HFFc6 (cell line): ENCODE data around the gene LAMC2. TPM values are rescaled to one million over a fixed set of nuclear protein-coding genes. Genes with fewer than 3 reads are reported as not detected.

Source experiments
- DNase-seq: peaks from one replicate; pipeline ENCODE4 v3.0.0-alpha.2; 2018
- H3K27ac Mint-ChIP-seq: 2 replicates; pipeline ENCODE4 v1.8.0; 2020; ENCODE audit warnings: mild to moderate bottlenecking, mixed read lengths
- H3K27me3 Mint-ChIP-seq: 2 replicates; pipeline ENCODE4 v1.8.0; 2021; ENCODE audit warnings: mild to moderate bottlenecking, moderate library complexity, mixed read lengths; ENCODE audit not compliant: insufficient read depth
- H3K36me3 Mint-ChIP-seq: 2 replicates; pipeline ENCODE4 v1.8.0; 2021; ENCODE audit warnings: low read depth, mixed read lengths
- H3K4me1 Mint-ChIP-seq: 2 replicates; pipeline ENCODE4 v1.8.0; 2020; ENCODE audit warnings: low read depth, mixed read lengths
- H3K4me3 Mint-ChIP-seq: 2 replicates; pipeline ENCODE4 v1.8.0; 2020; ENCODE audit warnings: mild to moderate bottlenecking, moderate library complexity, mixed read lengths
- H3K9me3 Mint-ChIP-seq: 2 replicates; pipeline ENCODE4 v1.8.0; 2020; ENCODE audit warnings: mild to moderate bottlenecking, mixed read lengths
- total RNA-seq, 6 experiments: library from RNA; stranded (reverse); fragmentation: NEBNext Ultra II Directional; extraction: Animal tissue kit (Norgen Biotek cat#: 25700); gene quantifications; 2 replicates in 1 of 6; 3 replicates in 5 of 6; pipeline ENCODE4 v1.2.3, GENCODE V29; 2021
- TF ChIP-seq, protein P1 (sequence below): fragments of 200-600 bp; sonication (generic); IDR thresholded peaks from 2 replicates; pipeline ENCODE4 v1.5.0; 2021; ENCODE audit warnings: antibody characterized with exemption, mild to moderate bottlenecking

Gene LAMC2
- total RNA-seq, 6 experiments from 2014 or later = 1.5 to 2.3 (median 1.7) TPM

DNA sequence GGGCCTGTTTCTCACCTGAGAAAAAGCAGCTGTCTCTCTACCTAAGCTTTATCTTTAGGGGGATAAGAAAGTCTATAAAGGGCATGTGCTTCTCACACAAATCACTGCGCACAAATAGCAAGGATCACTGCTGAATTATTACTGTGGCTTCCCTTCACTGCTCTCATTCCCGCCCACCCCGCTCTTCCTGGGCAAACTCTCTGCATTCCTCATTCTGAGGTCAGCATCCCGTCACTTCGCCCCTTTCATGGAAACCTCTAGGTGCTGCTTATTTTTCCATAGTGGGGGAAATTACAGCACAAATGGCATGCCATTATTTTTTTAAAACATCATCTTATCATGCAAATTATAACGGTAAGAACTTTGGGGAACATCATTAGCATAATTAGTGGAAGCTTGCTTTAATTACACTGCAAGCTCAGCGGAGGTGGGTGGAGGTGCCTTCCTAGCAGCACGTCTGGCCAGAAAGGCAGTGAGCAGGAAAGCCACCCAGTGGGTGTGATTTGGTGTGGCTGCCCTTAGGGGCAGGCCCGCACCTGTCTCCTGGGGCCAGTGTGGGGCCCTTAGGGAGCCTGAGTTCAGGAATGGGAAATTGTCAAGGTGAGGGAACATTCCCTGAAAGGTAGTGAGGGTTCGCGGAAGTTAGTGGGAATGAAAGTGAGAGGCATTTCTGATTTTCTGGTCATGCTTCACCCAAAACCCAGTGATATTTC is 105.9 kb downstream of the LAMC2 start:
- peaks cover 27% of the 10 kb centered on the region for H3K4me1 Mint-ChIP-seq
- H3K4me3 Mint-ChIP-seq = peak overlapping the region; percentile 22; the same call in 1 of the 2 replicates
- peak overlapping the region; percentile 77 for H3K27ac Mint-ChIP-seq
- H3K27me3 Mint-ChIP-seq = 0 out of 2 replicates have a peak, but pooled peaks cover 1% of the 10 kb centered on the region
- peak; percentile 27 for DNase-seq
- no peaks in the 10 kb centered on the region for H3K9me3 Mint-ChIP-seq
- H3K36me3 Mint-ChIP-seq = no peaks in the 10 kb centered on the region; the same call in 1 of the 2 replicates
- TF ChIP-seq, protein P1, sequence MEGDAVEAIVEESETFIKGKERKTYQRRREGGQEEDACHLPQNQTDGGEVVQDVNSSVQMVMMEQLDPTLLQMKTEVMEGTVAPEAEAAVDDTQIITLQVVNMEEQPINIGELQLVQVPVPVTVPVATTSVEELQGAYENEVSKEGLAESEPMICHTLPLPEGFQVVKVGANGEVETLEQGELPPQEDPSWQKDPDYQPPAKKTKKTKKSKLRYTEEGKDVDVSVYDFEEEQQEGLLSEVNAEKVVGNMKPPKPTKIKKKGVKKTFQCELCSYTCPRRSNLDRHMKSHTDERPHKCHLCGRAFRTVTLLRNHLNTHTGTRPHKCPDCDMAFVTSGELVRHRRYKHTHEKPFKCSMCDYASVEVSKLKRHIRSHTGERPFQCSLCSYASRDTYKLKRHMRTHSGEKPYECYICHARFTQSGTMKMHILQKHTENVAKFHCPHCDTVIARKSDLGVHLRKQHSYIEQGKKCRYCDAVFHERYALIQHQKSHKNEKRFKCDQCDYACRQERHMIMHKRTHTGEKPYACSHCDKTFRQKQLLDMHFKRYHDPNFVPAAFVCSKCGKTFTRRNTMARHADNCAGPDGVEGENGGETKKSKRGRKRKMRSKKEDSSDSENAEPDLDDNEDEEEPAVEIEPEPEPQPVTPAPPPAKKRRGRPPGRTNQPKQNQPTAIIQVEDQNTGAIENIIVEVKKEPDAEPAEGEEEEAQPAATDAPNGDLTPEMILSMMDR = no peak

DNA sequence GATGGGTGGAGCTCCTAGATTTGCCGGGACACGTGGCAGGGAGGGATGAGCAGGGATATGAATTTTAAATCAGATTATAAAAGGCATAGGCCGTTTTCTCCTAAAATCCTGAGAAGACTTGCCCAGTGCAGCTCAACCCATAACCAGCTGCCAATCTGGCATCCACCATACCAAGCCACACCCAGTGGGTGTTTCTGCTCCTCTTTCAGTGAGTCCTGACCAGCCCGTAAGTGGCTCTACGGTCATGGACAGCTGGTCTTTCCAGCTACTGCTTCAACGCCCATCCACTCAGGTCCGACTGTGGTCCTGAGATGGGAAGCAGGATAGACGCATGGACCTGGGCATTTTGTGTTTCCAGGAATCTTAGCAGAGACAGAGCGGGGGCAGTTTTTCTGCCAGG is 107.2 kb downstream of the LAMC2 start:
- TF ChIP-seq, protein P1 = no peak
- no peak overlapping the region for H3K4me3 Mint-ChIP-seq
- H3K27ac Mint-ChIP-seq = no peak overlapping the region
- DNase-seq = no peak
- H3K36me3 Mint-ChIP-seq = no peaks in the 10 kb centered on the region; the same call in 1 of the 2 replicates
- H3K9me3 Mint-ChIP-seq = no peaks in the 10 kb centered on the region
- peaks cover 24% of the 10 kb centered on the region for H3K4me1 Mint-ChIP-seq
- 0 out of 2 replicates have a peak, but pooled peaks cover 1% of the 10 kb centered on the region for H3K27me3 Mint-ChIP-seq

DNA sequence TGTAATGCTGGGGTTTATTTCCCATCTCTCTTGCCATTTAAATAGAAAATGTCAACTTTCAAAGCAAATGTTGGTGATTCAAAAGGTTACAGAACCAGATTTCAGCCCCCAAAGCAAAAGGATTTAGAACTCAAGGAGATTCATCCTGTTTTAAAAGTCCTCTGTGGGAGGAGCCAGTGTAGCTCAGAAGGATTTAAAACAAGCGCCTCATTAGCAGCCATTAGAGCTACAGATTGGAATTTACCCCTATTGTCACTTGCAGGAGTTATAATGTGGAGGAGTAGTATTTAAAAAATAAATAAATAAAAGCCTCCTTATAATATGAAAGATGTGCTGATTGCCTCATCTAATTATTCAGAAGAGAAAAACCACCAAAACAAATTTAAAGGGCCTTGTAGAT is 107.8 kb downstream of the LAMC2 start:
- Mint-ChIP-seq H3K4me1 (peaks cover 24% of the 10 kb centered on the region), H3K9me3 (no peaks in the 10 kb centered on the region)
- TF ChIP-seq, protein P1 = no peak

More for the DNA sequence above, 107.8 kb downstream of the LAMC2 start:
- no peaks in the 10 kb centered on the region for H3K36me3 Mint-ChIP-seq
- H3K4me3 Mint-ChIP-seq = no peak overlapping the region
- no peak for DNase-seq
- H3K27me3 Mint-ChIP-seq = 0 out of 2 replicates have a peak, but pooled peaks cover 1% of the 10 kb centered on the region
- no peak overlapping the region for H3K27ac Mint-ChIP-seq

Other genes starting within 250 kb of the LAMC2 start
- gene SHCBP1L, start 233.1 kb upstream of the LAMC2 start, total RNA-seq = not detected
- gene LAMC1, start 162.8 kb upstream of the LAMC2 start, total RNA-seq = 100 to 1,000 TPM; 352 to 465 (median 393) TPM
- 10 to 100 TPM; 20.2 to 31.4 (median 23.8) TPM for gene NMNAT2, start 232.1 kb downstream of the LAMC2 start, total RNA-seq